Measurements from ENCODE around the gene TDRKH. TPM values are rescaled to one million over a fixed set of nuclear protein-coding genes. Genes with fewer than 3 reads are reported as not detected.
A peak's percentile ranks its signal among the peaks of the same experiment; 100 is the strongest.

TDRKH gene
- polyA plus RNA-seq (2014; cell fraction: cytosol; rRNA removed): 39.2 and 41.1 TPM in 2 replicates
- polyA plus RNA-seq (2014; cell fraction: nucleus; rRNA removed): 23.7 and 28.3 TPM in 2 replicates

GRCh38 chr1:151790071-151790939 is at the start of gene TDRKH:
Gene TDRKH (minus strand): TSS chr1:151790500. CDS start chr1:151783022, 7,478 bp downstream.
- DNase-seq (ENCODE audit: low spot score): peak; percentile 100

DNA sequence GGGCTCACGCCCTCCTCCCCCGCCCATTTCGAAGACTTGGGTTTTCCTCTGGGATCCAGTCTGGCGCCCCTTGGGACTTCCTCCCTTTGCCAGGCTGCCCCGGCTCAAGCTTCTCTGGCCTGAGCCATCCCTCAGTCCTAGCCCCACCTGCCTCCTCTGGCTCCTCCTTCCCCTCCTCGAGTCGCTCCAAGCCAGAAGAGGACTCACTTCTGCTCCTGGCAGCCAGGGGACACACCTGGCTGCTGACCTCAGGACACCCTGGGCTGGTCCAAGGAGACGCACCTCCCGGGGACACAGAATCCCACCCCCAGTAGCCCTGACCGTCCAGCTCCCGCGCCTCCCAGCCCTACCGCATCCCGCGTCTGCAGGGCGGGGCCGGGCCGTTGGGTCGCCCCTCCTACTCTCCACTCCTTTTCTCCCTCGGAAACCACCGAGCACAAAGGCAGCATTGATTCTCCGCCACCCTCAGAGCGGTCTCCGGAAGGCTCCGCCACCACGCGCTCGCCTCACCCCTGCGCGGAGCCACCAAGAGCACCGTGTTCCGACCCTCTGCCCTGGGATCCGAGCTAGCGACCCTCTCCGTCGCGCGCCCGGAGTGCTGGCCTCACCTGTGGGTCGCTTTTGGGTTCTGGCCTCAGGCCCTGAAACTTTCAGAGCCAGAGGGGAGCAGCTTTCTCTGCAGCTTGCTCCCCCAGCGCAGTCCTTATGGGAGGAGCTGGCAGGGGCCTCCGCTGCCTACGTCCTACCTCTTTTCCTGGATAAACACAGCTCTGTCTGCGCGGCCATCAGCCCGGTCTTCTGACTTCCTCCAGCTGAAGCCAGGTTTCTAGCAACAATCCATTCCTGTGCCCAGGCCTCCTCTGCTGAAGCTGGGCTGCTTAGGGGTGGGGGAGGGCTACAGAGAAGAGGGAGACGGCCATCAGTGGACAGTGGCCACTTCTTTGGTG is 49.4 kb upstream of the TDRKH start, which contains the start of gene C2CD4D:
C2CD4D (minus strand) TSS at position 364 of the 947 bp plus-strand sequence. CDS start 831 bp downstream, outside the sequence.
- no peak for DNase-seq (ENCODE audit: low spot score)

GRCh38 chr1:151839082-151839412 is 48.7 kb upstream of the TDRKH start:
- DNase-seq (ENCODE audit: low spot score): no peak

GRCh38 chr1:151838222-151839081 is 48.2 kb upstream of the TDRKH start:
- DNase-seq (ENCODE audit: low spot score): no peak

DNA sequence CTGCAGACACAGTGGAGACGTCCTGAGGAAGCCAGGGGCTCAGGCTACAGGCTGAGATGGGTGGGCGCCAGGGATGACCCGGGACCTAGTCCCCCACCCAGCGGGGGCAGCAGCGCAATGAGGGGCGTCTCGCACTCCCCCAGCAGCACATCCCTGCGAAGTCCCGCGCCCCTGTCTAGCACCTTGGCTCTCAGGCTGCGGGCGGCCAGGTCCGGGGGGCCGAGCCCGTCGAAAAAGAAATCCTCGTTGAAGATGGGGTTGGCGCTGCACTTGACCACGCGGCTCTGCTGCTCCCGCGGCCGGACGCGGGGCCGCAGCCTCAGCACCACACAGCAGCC is 47.6 kb upstream of the TDRKH start:
- DNase-seq (ENCODE audit: low spot score): no peak

- no peak for DNase-seq (ENCODE audit: low spot score)
These were observed 46.9 kb upstream of the TDRKH start for GRCh38 chr1:151837197-151837596.

GRCh38 chr1:151835596-151835995 is 45.3 kb upstream of the TDRKH start:
- no peak for DNase-seq (ENCODE audit: low spot score)

DNA sequence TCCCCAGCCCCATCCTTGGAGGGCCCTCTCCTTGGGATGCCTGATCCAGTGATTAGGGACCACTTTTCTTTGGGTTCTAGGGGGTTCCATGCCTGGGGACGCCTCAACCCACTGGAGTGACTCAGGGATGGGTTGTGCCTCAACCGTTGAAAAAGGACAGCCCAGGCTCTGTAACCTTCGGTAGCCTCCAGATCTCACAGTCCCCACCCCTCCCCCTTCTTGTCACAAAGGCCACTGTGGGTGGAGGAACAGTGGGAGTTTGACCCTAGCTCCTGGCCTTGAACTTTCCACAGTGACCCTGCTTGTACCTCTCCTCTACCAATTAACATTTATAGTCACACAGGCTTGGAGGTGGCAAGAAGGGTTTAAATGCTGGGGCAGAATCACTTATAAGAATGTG is 43.9 kb upstream of the TDRKH start:
- DNase-seq (ENCODE audit: low spot score): no peak

GRCh38 chr1:151833172-151833900 is 43.0 kb upstream of the TDRKH start:
- no peak for DNase-seq (ENCODE audit: low spot score)

- DNase-seq (ENCODE audit: low spot score): no peak
These were observed 42.1 kb upstream of the TDRKH start for GRCh38 chr1:151832318-151832980.

GRCh38 chr1:151831605-151832004 is 41.3 kb upstream of the TDRKH start, which contains the start of gene RORC:
Gene RORC (minus strand): TSS chr1:151831802. CDS start chr1:151831764, 38 bp downstream.
- no peak for DNase-seq (ENCODE audit: low spot score)

DNA sequence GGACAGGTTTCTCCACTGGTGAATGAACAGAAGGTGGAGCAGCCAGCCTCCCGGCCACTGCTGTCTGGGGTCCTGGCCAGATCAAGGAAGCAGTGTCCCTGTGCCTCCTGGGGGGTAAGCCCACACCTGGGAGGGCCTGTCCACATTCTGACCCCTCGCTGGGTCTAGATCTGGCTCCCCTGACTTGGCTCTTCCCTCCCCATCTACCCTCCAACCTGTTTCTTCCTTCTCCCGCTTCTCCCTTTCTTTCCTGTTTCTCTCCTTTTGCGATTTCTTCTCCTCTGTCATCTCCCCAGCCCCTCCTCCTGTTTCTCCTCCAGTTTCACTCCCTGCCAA is 40.9 kb upstream of the TDRKH start:
- DNase-seq (ENCODE audit: low spot score): no peak

DNA sequence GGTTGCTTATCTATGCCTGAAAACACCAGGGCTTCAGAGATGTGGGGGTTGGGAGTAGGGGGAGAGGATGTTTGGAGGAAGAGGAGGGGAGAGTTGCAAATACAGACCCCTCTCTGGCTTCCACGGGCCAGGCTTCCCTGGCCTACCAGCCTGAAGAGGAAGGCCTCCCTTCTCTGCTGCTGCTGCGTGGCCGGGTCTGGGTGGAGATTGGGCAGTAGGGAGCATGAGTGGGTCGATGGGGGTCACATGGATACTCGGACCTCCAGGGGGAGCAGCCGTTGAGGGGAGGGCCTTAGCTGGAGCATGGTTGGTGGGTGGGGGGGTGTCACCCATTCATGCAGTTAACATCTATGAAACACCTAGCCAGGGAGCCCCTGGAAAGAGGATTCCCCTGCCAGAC is 39.8 kb upstream of the TDRKH start:
- no peak for DNase-seq (ENCODE audit: low spot score)

DNA sequence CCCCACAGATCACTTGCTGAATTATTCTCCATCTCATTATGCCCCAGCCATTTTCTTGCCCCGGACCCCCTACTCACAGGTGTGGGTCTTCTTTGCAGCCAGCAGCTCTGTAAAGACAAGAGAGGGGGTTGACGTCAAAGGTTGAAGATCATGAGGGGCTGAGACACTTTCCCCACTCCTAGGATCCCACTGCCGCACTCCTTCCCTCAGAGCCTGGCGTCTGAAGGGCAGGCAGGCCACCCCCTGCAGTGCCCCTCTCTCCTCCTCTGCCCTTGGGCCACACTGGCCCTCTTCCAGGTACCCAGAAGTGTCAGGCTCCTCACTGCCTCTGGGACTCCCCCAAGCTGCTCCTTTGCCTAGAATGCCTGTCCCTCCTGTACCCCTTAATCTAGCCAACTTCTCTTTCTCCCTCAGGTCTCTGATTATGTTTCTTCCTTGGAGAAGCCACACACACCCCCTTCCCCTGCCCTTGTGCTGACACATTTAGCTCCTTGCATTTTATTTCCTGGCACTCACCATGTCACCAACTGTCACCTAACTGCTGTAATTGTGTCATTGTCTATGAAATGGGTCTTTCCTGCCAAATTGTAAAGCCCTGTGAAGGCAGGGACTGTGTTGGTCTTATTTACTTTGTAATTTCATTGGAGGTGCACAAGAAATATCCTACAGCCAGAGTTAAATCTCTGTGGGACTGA is 39.2 kb upstream of the TDRKH start:
- no peak for DNase-seq (ENCODE audit: low spot score)

GRCh38 chr1:151828921-151829320 is 38.6 kb upstream of the TDRKH start:
- no peak for DNase-seq (ENCODE audit: low spot score)

GRCh38 chr1:151827853-151828252 is 37.6 kb upstream of the TDRKH start:
- no peak for DNase-seq (ENCODE audit: low spot score)

GRCh38 chr1:151825751-151826660 is 35.7 kb upstream of the TDRKH start:
- DNase-seq (ENCODE audit: low spot score): no peak

DNA sequence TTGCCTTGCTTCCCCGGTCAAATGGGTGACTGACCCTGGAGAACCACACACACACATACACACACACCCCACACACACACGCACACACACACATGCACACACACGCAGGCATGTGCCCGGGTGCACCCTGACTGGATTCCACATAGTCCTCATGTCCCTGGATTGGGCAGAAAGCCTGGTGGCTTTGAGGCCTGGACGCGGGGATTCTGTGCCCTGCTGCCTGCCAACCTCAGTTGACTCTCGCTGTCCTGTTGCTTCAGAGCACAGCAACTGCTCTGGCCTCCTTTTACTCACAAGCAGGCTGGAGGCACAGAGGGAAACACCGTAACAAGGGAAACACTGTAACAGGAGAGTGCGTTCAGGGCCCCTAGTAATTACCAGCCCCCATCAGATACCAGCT is 34.9 kb upstream of the TDRKH start:
- no peak for DNase-seq (ENCODE audit: low spot score)
